ENCODE data around the gene CUL4A. TPM values are rescaled to one million over a fixed set of nuclear protein-coding genes. Genes with fewer than 3 reads are reported as not detected.
A peak's percentile ranks its signal among the peaks of the same experiment; 100 is the strongest.

Gene CUL4A
- total and polyA plus RNA-seq, 10 donors, result 24.4 to 99.3 (median 63.9) TPM

- H3K4me3 ChIP-seq, result no peak overlapping the region
- intact Hi-C loops (cut with DNase I; ENCODE audit: low total_unique reads), result loop anchor here (10.0 kb wide), 1 partner anchor 168 kb away; no protein-coding TSS in a partner anchor
- H3K36me3 ChIP-seq, result peaks cover 0 to 99% (median 72%) of the 10 kb centered on the region in 6 donors
- H3K27me3 ChIP-seq (replicated peaks in 1 of 7), result no peaks in the 10 kb centered on the region
- H3K4me1 ChIP-seq, result peaks cover 0 to 8% (median 0%) of the 10 kb centered on the region in 6 donors
- H3K9me3 ChIP-seq, result no peaks in the 10 kb centered on the region
- TF ChIP-seq POLR2AphosphoS5 (IDR thresholded peaks at IDR 0.05) (no peak), CTCF (IDR thresholded peaks at IDR 0.05 in 8 of 11, conservative IDR thresholded peaks at IDR 0.05 in 3 of 11) (no peak), POLR2A (IDR thresholded peaks at IDR 0.05) (no peak)
- DNase-seq, result peak; percentile 8
- 94 to 98% (median 97%) methylated on average over 7 of the region's 7 CpGs for WGBS, 5 donors
- H3K27ac ChIP-seq, result no peak overlapping the region
These were observed 13.7 kb downstream of the CUL4A start for GRCh38 chr13:113223070-113223469.

- 89 to 91% (median 90%) methylated on average over 10 of the region's 10 CpGs for WGBS, 5 donors
- intact Hi-C loops (cut with DNase I; ENCODE audit: low total_unique reads), result loop anchor here (10.0 kb wide), 1 partner anchor 170 kb away; no protein-coding TSS in a partner anchor
- Histone ChIP-seq H3K27me3 (replicated peaks in 1 of 7) (no peaks in the 10 kb centered on the region), H3K4me3 (no peak overlapping the region), H3K4me1 (peaks cover 0 to 6% (median 0%) of the 10 kb centered on the region in 6 donors), H3K27ac (no peak overlapping the region), H3K36me3 (peaks cover 0 to 100% (median 78%) of the 10 kb centered on the region in 6 donors), H3K9me3 (no peaks in the 10 kb centered on the region)
- TF ChIP-seq CTCF (IDR thresholded peaks at IDR 0.05 in 8 of 11, conservative IDR thresholded peaks at IDR 0.05 in 3 of 11) (no peak), POLR2A (IDR thresholded peaks at IDR 0.05) (no peak), POLR2AphosphoS5 (IDR thresholded peaks at IDR 0.05) (no peak)
- DNase-seq, result peak; percentile 10
These were observed 15.1 kb downstream of the CUL4A start for GRCh38 chr13:113224486-113224885.

- TF ChIP-seq CTCF (IDR thresholded peaks at IDR 0.05 in 8 of 11, conservative IDR thresholded peaks at IDR 0.05 in 3 of 11) (no peak), POLR2A (IDR thresholded peaks at IDR 0.05) (no peak), POLR2AphosphoS5 (IDR thresholded peaks at IDR 0.05) (no peak)
- H3K27ac ChIP-seq, result no peak overlapping the region
- intact Hi-C loops (cut with DNase I; ENCODE audit: low total_unique reads), result loop anchor here (10.0 kb wide), 1 partner anchor 171 kb away; no protein-coding TSS in a partner anchor
- WGBS, 5 donors, result 91 to 97% (median 96%) methylated on average over 7 of the region's 7 CpGs
- H3K4me3 ChIP-seq, result no peak overlapping the region
- no peaks in the 10 kb centered on the region for H3K9me3 ChIP-seq
- H3K4me1 ChIP-seq, result peaks cover 0 to 6% (median 0%) of the 10 kb centered on the region in 6 donors
- H3K36me3 ChIP-seq, result peaks cover 0 to 100% (median 78%) of the 10 kb centered on the region in 6 donors
- H3K27me3 ChIP-seq (replicated peaks in 1 of 7), result no peaks in the 10 kb centered on the region
- peak; percentile 47 for DNase-seq
These were observed 16.1 kb downstream of the CUL4A start for GRCh38 chr13:113225515-113225914.

- Histone ChIP-seq H3K4me3 (no peak overlapping the region), H3K27ac (no peak overlapping the region), H3K4me1 (peaks cover 0 to 6% (median 0%) of the 10 kb centered on the region in 6 donors), H3K27me3 (replicated peaks in 1 of 7) (no peaks in the 10 kb centered on the region), H3K9me3 (no peaks in the 10 kb centered on the region), H3K36me3 (peaks cover 0 to 100% (median 71%) of the 10 kb centered on the region in 6 donors)
- DNase-seq, result peak; percentile 39
- intact Hi-C loops (cut with DNase I; ENCODE audit: low total_unique reads), result loop anchor here (10.0 kb wide), 1 partner anchor 172 kb away; no protein-coding TSS in a partner anchor
- no peak for TF ChIP-seq CTCF (IDR thresholded peaks at IDR 0.05 in 8 of 11, conservative IDR thresholded peaks at IDR 0.05 in 3 of 11)
- TF ChIP-seq POLR2A (IDR thresholded peaks at IDR 0.05), result no peak
- no peak for TF ChIP-seq POLR2AphosphoS5 (IDR thresholded peaks at IDR 0.05)
- WGBS, 5 donors, result 85 to 97% (median 90%) methylated on average over 7 of the region's 7 CpGs
These were observed 17.5 kb downstream of the CUL4A start for GRCh38 chr13:113226873-113227450.
